Astrocyte (in vitro differentiated cells and primary cell): Measurements from ENCODE around the gene ARHGAP12.

Source experiments
- CTCF ChIP-seq: IDR thresholded peaks from 2 replicates; pipeline ENCODE4 v1.5.1; 2011; ENCODE audit warnings: low read depth, mild to moderate bottlenecking, inconsistent platforms, low read length, moderate library complexity; ENCODE audit not compliant: insufficient read depth
- EZH2 ChIP-seq: IDR thresholded peaks from 2 replicates; pipeline ENCODE4 v1.6.1; 2012; ENCODE audit warnings: mild to moderate bottlenecking, low read length, inconsistent platforms; ENCODE audit not compliant: insufficient read depth

- TF ChIP-seq CTCF (no peak), EZH2 (no peak)
Measured at GRCh38 chr10:31832261-31832660, 96.4 kb downstream of the ARHGAP12 start.
